Measurements from ENCODE around the gene PLSCR5.

- TF ChIP-seq CTCF (IDR thresholded peaks at IDR 0.05; ENCODE audit: borderline replicate concordance, extremely low read depth, low read length, poor library complexity, severe bottlenecking), result peak; percentile 50
- no peak for TF ChIP-seq EZH2 (IDR thresholded peaks at IDR 0.05; ENCODE audit: borderline replicate concordance, low read depth, low read length, severe bottlenecking)
Observed at GRCh38 chr3:146577662-146578061, 27.5 kb downstream of the PLSCR5 start.

Measured in DND-41 (cell line).